Measurements from ENCODE around the gene ARHGEF12. TPM values are rescaled to one million over a fixed set of nuclear protein-coding genes. Genes with fewer than 3 reads are reported as not detected.

Gene ARHGEF12
- total and polyA plus RNA-seq, 10 of the 15 experiments (the other 5 are each of a cell fraction or from before 2014, with no cell fraction given), result 2.7 to 40.8 (median 20.9) TPM

- H3K4me1 ChIP-seq (ENCODE audit: control insufficient read depth, insufficient read depth, low read length), result no peaks in the 10 kb centered on the region; the same call in 1 of the 2 replicates
- H3K36me3 ChIP-seq (ENCODE audit: control insufficient read depth in 2 of 2, insufficient read depth in 2 of 2, low read length in 1 of 2), result no peaks in the 10 kb centered on the region
- ChIA-PET RAD21 (ENCODE audit: unreplicated experiment) (interaction anchor here (0.8 to 2.9 kb wide), 11 partner anchors 9 to 88 kb away, joined by 3 to 36 read pairs (median 4); partner anchors contain the start of gene ARHGEF12), CTCF (interaction anchor here (0.7 to 1.8 kb wide), 13 partner anchors 9 to 99 kb away, joined by 3 to 14 read pairs (median 5); partner anchors contain the start of gene ARHGEF12), POLR2A (interaction anchor here (0.9 to 2.3 kb wide), 5 partner anchors 10 to 52 kb away, joined by 3 to 14 read pairs (median 3); no protein-coding TSS in a partner anchor), SMC1A (ENCODE audit: uncharacterized antibody, unreplicated experiment) (interaction anchor here (0.7 to 3.6 kb wide), 22 partner anchors 9 to 109 kb away, joined by 3 to 38 read pairs (median 5); no protein-coding TSS in a partner anchor)
- no peaks in the 10 kb centered on the region; the same call in 2 of the 3 replicates for H3K9me3 ChIP-seq (replicated peaks; ENCODE audit: control insufficient read depth, insufficient read depth, low read length)
- H3K27me3 ChIP-seq (replicated peaks in 1 of 2; ENCODE audit: control insufficient read depth in 2 of 2, insufficient read depth in 2 of 2, low read length in 1 of 2), result no peaks in the 10 kb centered on the region
- no peaks in the 10 kb centered on the region; the same call in 1 of the 2 replicates for H3K79me2 ChIP-seq (ENCODE audit: control insufficient read depth, insufficient read depth, low read length)
- H3K9ac ChIP-seq (ENCODE audit: control insufficient read depth, insufficient read depth, low read length), result no peak overlapping the region
- no peak overlapping the region for H3K27ac ChIP-seq (ENCODE audit: control insufficient read depth, insufficient read depth)
- no peak overlapping the region for H2AFZ ChIP-seq (ENCODE audit: control insufficient read depth, low read depth, low read length)
- in situ Hi-C loops (cut with MboI), result no loop called here
- no peaks in the 10 kb centered on the region for H4K20me1 ChIP-seq (ENCODE audit: control insufficient read depth, insufficient read depth)
- FAIRE-seq, result no peak
- no peak for TF ChIP-seq PAX5 (IDR thresholded peaks at IDR 0.05; ENCODE audit: borderline replicate concordance, low read depth, low read length)
- no peak for TF ChIP-seq EED (IDR thresholded peaks at IDR 0.05; ENCODE audit: low read depth)
- TF ChIP-seq TAF1 (IDR thresholded peaks at IDR 0.05; ENCODE audit: borderline replicate concordance, low read depth, low read length), result no peak
- no peak for TF ChIP-seq SREBF2 (IDR thresholded peaks at IDR 0.05; ENCODE audit: low read length)
- TF ChIP-seq CHD1 (IDR thresholded peaks at IDR 0.05; ENCODE audit: low read depth, low read length), result no peak
- no peak for TF ChIP-seq SMAD1 (IDR thresholded peaks at IDR 0.05; ENCODE audit: low read depth, partially characterized antibody)
- TF ChIP-seq HDGF (IDR thresholded peaks at IDR 0.05), result no peak
- no peak for TF ChIP-seq EGR1 (IDR thresholded peaks at IDR 0.05; ENCODE audit: borderline replicate concordance in 1 of 2, low read depth in 2 of 2, low read length in 2 of 2)
- TF ChIP-seq ZNF24 (IDR thresholded peaks at IDR 0.05), result no peak
- no peak for TF ChIP-seq E4F1 (IDR thresholded peaks at IDR 0.05; ENCODE audit: borderline replicate concordance, partially characterized antibody)
- no peak for TF ChIP-seq BACH1 (IDR thresholded peaks at IDR 0.05; ENCODE audit: borderline replicate concordance)
- peak; percentile 52 for ATAC-seq
- no peak for DNase-seq (ENCODE audit: low read depth, low spot score)
- no peak overlapping the region for H3K4me3 ChIP-seq
- intact Hi-C loops (cut with micrococcal nuclease; ENCODE audit: unreplicated experiment), result no loop called here
- BruUV-seq (replicated peaks), result no TSS peak
- H3K4me2 ChIP-seq (ENCODE audit: control insufficient read depth, insufficient read depth), result no peak overlapping the region
Measured at GRCh38 chr11:120391292-120391691, 55.1 kb downstream of the ARHGEF12 start.
